Fibroblast of lung (primary cell): ENCODE measurements around the gene MCTP1. TPM values are rescaled to one million over a fixed set of nuclear protein-coding genes. Genes with fewer than 3 reads are reported as not detected.

Source experiments
- DNase-seq, 2 donors: peaks; one replicate each; pipeline versions ENCODE4 v3.0.0 to v3.0.0-alpha.2; 2010; ENCODE audit warnings: low read depth in 2 of 2
- H2AFZ ChIP-seq: 2 replicates; pipeline ENCODE4 v1.5.1; 2012; ENCODE audit warnings: low read length, control low read depth, inconsistent platforms
- H3K27ac ChIP-seq: 2 replicates; pipeline ENCODE4 v1.5.1; 2011; ENCODE audit warnings: low read length, control low read depth; ENCODE audit not compliant: insufficient read depth
- H3K27me3 ChIP-seq: 2 replicates; pipeline ENCODE4 v1.5.1; 2011; ENCODE audit warnings: mild to moderate bottlenecking, low read length; ENCODE audit not compliant: control insufficient read depth, insufficient read depth
- H3K36me3 ChIP-seq: 2 replicates; pipeline ENCODE4 v1.5.1; 2011; ENCODE audit warnings: low read length; ENCODE audit not compliant: control insufficient read depth, insufficient read depth
- H3K4me1 ChIP-seq: 2 replicates; pipeline ENCODE4 v1.5.1; 2011; ENCODE audit warnings: low read length; ENCODE audit not compliant: control insufficient read depth, insufficient read depth; ENCODE audit errors: extremely low read depth
- H3K4me2 ChIP-seq: 2 replicates; pipeline ENCODE4 v1.5.1; 2011; ENCODE audit warnings: low read length, control low read depth; ENCODE audit not compliant: insufficient read depth; ENCODE audit errors: extremely low read depth
- H3K4me3 ChIP-seq, 4 experiments: fragments of 200-600 bp in 1 of 4; sonication (generic) in 1 of 4; replicated peaks in 1 of 4; 2 replicates each; pipeline ENCODE4 v1.5.1; 2011 to 2016; ENCODE audit warnings: low read length in 4 of 4, low read depth in 3 of 4, mild to moderate bottlenecking in 3 of 4, control low read depth in 2 of 4, inconsistent platforms in 1 of 4, mixed read lengths in 1 of 4; ENCODE audit not compliant: insufficient read depth in 1 of 4; ENCODE audit errors: control extremely low read depth in 1 of 4
- H3K79me2 ChIP-seq: 2 replicates; pipeline ENCODE4 v1.5.1; 2012; ENCODE audit warnings: mild to moderate bottlenecking, low read length, inconsistent platforms; ENCODE audit not compliant: control insufficient read depth, insufficient read depth
- H3K9ac ChIP-seq: 2 replicates; pipeline ENCODE4 v1.5.1; 2011; ENCODE audit warnings: mild to moderate bottlenecking, low read length, control low read depth; ENCODE audit not compliant: insufficient read depth
- H3K9me3 ChIP-seq: 2 replicates; pipeline ENCODE4 v1.5.1; 2012; ENCODE audit warnings: low read depth, low read length; ENCODE audit not compliant: control insufficient read depth, insufficient read depth
- H4K20me1 ChIP-seq: 2 replicates; pipeline ENCODE4 v1.5.1; 2011; ENCODE audit warnings: low read length; ENCODE audit not compliant: control insufficient read depth, insufficient read depth; ENCODE audit errors: extremely low read depth
- CTCF ChIP-seq, 2 donors: IDR thresholded peaks in 1 of 2; conservative IDR thresholded peaks in 1 of 2; 1 replicate in 1 of 2; 2 replicates in 1 of 2; pipeline ENCODE4 v1.5.1; 2011 to 2012; ENCODE audit warnings: low read length in 2 of 2, control low read depth in 1 of 2, inconsistent platforms in 1 of 2, low read depth in 1 of 2, mild to moderate bottlenecking in 1 of 2
- EZH2 ChIP-seq: IDR thresholded peaks from 2 replicates; pipeline ENCODE4 v1.5.1; 2012; ENCODE audit warnings: low read length, control low read depth, mild to moderate bottlenecking; ENCODE audit errors: missing control alignments
- polyA plus RNA-seq, 2 donors: library from polyadenylated mRNA; depleted of rRNA in 1 of 2; stranded (reverse) in 1 of 2; unstranded in 1 of 2; fragments of >200 nt; gene quantifications; 2 replicates each; pipeline ENCODE4 v1.2.1, GENCODE V29; 2011 to 2012; ENCODE audit warnings: missing spikeins in 1 of 2
- total RNA-seq: library from RNA; depleted of rRNA; stranded (reverse); fragments of >200 nt; gene quantifications from 2 replicates; pipeline ENCODE4 v1.2.1, GENCODE V29; 2014

The MCTP1 gene
- total and polyA plus RNA-seq, 2 donors (not counting 1 experiment from before 2014, with no cell fraction given): 0.78 to 7.9 TPM

- Histone ChIP-seq H3K9ac (no peak overlapping the region), H3K27me3 (no peaks in the 10 kb centered on the region), H4K20me1 (no peaks in the 10 kb centered on the region), H3K9me3 (no peaks in the 10 kb centered on the region), H3K36me3 (no peaks in the 10 kb centered on the region), H3K4me2 (no peak overlapping the region), H2AFZ (no peak overlapping the region), H3K4me1 (no peaks in the 10 kb centered on the region), H3K4me3 (no peak overlapping the region), H3K27ac (no peak overlapping the region), H3K79me2 (no peaks in the 10 kb centered on the region)
- no peak for TF ChIP-seq EZH2
- no peak for DNase-seq
Measured at GRCh38 chr5:95044096-95044495, 240.8 kb downstream of the MCTP1 start.

GRCh38 chr5:95043648-95044047, 241.2 kb downstream of the MCTP1 start:
- Histone ChIP-seq H3K4me2 (no peak overlapping the region), H3K27me3 (no peaks in the 10 kb centered on the region), H3K79me2 (no peaks in the 10 kb centered on the region), H3K36me3 (no peaks in the 10 kb centered on the region), H3K4me1 (no peaks in the 10 kb centered on the region), H4K20me1 (no peaks in the 10 kb centered on the region), H3K4me3 (no peak overlapping the region), H3K27ac (no peak overlapping the region), H3K9me3 (no peaks in the 10 kb centered on the region), H2AFZ (no peak overlapping the region), H3K9ac (no peak overlapping the region)
- TF ChIP-seq CTCF (conservative IDR thresholded peaks at IDR 0.05 in 1 of 2, IDR thresholded peaks at IDR 0.05 in 1 of 2; ENCODE audit: low read depth in 1 of 2, low read length in 2 of 2): no peak
- no peak for TF ChIP-seq EZH2
- no peak for DNase-seq

GRCh38 chr5:95043234-95043633, 241.7 kb downstream of the MCTP1 start:
- Histone ChIP-seq H3K27me3 (no peaks in the 10 kb centered on the region), H3K4me1 (no peaks in the 10 kb centered on the region), H3K27ac (no peak overlapping the region), H3K79me2 (no peaks in the 10 kb centered on the region), H4K20me1 (no peaks in the 10 kb centered on the region), H3K9me3 (no peaks in the 10 kb centered on the region), H3K4me2 (no peak overlapping the region), H2AFZ (no peak overlapping the region), H3K36me3 (no peaks in the 10 kb centered on the region), H3K4me3 (no peak overlapping the region), H3K9ac (no peak overlapping the region)
- DNase-seq: no peak
- no peak for TF ChIP-seq CTCF (conservative IDR thresholded peaks at IDR 0.05 in 1 of 2, IDR thresholded peaks at IDR 0.05 in 1 of 2; ENCODE audit: low read depth in 1 of 2, low read length in 2 of 2)
- TF ChIP-seq EZH2: no peak
